DMS53 (cell line): ENCODE results near the gene APOD.
"Not testable (repeated sequence)": the region's sequence is repeated elsewhere in the genome, so short reads cannot be mapped to it uniquely, and the experiment has no call there.

ENCODE experiments used
- DNase-seq: peaks from one replicate; lab custom pipeline; 2025; lab: John Stamatoyannopoulos, UW

APOD gene

DNA sequence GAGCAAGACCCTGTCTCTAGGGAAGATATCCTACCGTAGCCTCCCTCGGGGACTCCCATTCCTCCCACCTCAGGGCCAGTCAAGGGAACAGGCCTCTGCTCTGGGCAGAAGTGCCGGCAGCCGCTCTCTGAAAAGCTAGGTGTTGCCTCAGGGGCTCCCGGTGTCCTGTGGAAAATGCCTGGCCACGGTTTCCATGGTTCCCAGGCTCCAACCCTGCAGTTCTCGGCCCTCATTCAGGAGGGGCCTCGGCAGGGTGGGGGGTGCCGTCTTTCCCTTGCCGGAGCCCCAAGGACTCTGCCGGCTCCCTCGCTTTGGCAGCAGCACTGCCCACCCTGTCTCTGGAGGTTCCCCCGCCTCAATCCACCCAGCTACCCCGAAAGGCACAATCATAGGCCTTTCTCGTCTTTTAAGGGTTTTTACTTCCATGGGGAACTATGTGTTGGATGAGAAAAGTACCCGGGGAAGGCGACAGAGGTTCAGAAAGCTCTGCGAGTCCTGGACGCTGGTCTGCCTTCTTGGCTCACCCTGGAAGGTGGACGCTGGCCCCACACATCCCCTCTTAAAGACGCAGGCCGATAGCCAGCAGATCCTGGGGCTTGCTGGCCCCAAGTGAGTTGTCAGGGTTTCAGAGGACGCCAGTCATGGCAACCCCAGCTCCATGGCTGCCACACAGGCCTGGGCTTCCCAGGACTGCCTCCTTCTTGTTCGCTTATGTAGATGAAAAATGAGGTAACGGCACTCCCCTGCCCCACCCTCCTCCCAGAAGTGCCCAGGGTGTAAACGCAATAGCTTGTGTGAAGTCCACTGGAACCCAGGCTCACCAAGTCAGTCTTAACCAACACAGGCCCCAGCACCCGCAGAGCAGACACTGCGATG is 34.3 kb upstream of the APOD start:
- not testable (repeated sequence) for DNase-seq

DNA sequence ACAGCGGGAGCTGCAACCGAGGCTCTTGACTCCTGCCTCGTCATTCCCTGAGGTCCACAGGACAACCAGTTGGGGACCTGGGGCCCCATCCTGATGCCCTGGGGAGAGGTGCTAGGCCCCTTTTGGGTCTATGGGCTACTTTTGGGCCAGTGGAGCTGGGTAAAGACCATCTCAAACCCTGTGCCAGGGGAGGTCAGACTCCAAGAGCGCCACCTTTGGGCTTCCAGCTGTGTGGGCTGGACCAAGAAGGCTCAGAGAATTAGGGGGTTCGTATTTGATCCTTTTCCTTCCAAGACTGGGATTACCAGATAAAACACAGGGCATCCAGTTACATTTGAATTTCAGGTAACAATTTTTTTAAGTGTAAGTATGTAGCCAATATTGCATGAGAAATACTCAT is 33.4 kb upstream of the APOD start:
- not testable (repeated sequence) for DNase-seq

- DNase-seq = no peak
Observed at GRCh38 chr3:195616681-195617080, 32.9 kb upstream of the APOD start.

GRCh38 chr3:195615952-195616537 is 32.3 kb upstream of the APOD start:
- not testable (repeated sequence) for DNase-seq

GRCh38 chr3:195614672-195615504 is 31.1 kb upstream of the APOD start:
- DNase-seq = peak; percentile 3

DNA sequence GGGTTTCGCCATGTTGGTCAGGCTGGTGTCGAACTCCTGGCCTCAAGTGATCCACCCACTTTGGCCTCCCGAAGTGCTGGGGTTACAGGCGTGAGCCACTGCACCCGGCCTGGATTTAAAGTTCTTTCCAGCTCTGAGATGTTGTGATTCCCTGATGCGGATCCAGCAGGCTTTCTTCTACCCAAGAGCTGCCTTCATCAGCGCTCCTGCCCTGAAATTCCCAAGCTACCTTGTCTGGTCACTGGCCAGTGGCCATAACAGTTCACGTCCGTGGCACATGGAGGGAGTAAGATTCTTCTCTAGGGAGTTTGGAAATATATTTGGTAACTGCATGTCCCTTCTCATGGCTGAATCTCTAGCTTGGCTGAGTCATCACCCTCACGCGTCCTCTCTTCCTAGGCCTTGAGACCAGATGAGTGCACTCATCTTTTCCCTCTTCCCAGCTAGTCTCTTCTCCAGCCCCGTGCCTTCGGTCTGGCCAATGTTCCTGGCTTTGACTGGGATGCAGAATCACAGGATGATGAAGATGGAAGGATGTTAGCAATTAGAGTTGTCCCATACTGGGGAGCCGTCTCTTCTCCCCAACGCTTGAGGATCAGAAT is 29.8 kb upstream of the APOD start:
- no peak for DNase-seq

DNA sequence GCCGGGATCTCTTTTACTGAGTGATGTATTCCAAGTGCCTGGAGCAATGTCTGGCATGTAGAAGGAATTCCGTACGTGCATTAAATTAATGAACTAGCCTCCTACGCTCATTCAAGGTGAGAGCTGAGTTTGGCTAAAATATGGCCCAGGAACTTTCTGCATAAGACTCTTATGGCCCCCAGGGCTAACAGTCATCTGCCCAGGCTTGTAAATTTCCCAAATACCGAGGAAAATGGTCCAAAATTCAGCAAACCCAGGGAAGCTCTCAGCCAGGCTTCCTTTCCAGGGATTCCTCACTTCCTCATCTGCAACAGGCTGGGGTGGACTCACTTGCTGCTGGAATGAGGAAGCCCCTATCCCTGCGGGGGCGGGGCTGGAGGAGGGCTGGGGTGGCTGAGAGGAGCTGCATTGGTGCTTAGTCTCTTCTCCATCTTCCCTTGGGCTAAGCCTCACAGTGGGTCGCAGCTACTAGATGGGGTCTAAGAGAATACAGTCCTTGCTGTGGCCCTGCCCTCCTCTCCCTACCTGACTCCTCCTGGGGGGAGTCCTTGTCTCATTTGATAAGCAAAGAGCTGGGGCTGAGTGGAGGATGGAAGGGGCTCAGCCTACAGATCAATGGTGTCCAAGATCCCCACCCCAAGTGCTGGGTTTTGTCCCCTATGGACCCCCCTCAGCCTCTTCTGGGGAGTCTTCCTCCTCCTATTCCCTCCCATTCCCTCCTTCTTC is 28.5 kb upstream of the APOD start:
- DNase-seq = peak; percentile 1

DNA sequence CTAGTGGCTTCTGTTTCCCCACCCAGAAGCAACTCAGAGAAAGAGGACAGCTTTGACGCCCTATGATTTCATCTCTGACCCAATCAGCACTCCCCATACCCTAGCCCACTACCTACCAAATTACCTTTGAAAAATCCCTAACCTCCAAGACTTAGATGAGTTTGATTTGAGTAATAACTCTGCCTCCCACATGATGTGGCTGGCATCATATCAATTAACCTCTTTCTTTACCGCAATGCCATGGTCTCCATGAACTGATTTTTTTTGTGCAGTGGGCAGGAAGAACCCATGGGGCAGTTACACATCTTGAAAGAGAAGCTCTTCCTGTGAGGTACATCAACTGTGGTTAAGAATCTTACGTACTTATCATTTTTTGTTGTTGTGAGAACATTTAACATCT is 25.5 kb upstream of the APOD start:
- no peak for DNase-seq

GRCh38 chr3:195601785-195602184 is 18.0 kb upstream of the APOD start:
- not testable (repeated sequence) for DNase-seq

- DNase-seq = no peak
Observed at GRCh38 chr3:195601382-195601781, 17.6 kb upstream of the APOD start.

DNA sequence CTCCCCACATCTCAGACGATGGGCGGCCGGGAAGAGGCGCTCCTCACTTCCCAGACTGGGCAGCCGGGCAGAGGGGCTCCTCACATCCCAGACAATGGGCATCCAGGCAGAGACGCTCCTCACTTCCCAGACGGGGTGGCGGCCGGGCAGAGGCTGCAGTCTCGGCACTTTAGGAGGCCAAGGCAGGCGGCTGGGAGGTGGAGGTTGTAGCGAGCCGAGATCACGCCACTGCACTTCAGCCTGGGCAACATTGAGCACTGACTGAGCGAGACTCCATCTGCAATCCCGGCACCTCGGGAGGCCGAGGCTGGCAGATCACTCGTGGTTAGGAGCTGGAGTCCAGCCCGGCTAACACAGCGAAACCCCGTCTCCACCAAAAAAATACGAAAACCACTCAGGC is 16.2 kb upstream of the APOD start:
- DNase-seq = not testable (repeated sequence)

GRCh38 chr3:195599516-195599915 is 15.8 kb upstream of the APOD start:
- DNase-seq = not testable (repeated sequence)

DNA sequence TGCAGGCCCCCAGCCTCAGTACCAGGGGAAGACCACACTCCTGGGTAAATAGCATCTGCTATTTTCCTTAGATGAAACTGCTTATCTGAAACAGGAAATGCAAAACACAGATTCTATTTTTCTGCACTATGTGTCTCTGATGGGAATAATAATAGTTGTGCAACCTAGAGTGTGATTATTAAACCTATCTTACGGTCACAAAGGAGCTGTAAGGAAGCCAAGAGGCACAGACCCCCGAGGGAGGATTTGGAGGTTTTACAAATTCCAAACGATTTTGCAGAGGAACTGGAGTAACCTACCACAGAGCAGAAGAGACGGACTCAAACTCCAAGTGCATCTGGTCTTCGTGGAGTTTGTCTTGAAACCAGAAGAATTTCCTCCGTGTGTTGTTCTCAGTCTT is 14.1 kb upstream of the APOD start:
- DNase-seq = no peak

DNA sequence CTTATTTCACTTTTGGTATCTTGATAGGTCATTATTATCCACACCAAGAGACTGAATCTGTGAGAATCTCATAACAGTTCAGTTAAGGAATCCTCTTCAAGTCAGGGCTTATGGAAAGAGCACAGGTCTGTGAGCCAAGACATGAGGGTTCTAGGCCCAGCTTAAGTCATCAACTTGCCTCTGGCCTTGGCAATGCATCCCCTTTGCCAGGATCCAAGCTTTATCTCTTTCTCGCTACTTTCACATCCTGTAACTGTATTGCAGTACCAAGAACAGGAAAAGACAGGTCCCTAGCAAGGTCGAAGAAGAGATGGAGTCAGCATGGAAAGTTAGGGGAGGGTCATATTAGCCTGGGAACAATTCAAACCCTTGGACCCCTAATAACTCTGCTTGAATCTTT is 13.5 kb upstream of the APOD start:
- no peak for DNase-seq

DNA sequence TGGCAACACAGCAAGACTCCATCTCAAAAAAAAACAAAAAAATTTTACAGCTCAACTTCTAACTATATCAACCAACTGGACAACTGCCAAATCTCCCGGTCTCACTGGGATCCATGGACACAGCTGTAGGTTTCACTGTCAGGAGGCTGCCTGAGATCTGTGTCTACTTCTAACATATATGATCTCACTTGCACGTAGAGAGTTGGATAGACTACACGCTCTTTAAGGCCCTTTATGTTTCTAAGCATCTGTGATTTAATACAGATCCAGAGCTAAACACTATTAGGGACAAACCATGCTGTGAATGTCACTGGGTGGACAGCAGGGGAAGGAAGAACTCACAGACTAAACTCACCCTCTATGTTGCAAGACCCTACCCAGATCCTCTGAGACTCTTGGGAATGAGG is 13.0 kb upstream of the APOD start:
- no peak for DNase-seq

- no peak for DNase-seq
Observed at GRCh38 chr3:195595785-195596531, 12.2 kb upstream of the APOD start.

DNA sequence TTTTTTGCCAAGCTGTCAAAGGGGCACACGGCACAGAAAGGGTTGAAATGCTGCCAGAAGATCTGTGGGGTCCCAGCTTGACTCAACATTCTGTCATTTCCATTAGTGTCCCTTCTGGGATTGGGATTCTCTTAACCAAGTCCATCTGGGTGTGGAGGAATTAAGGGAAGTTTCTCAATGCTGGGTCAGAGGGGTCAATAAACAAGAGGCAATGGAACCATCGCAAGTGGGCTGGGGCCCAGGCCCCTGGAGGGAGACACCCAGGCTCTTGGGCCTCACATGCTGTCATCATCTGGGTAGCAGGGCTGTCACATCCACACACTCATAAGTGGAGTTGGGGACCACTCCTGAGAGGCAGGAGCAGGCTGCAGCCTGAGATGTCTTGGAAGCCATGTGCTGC is 8.1 kb upstream of the APOD start:
- no peak for DNase-seq

GRCh38 chr3:195591220-195591619 is 7.5 kb upstream of the APOD start:
- DNase-seq = no peak

- DNase-seq = not testable (repeated sequence)
Observed at GRCh38 chr3:195590381-195590780, 6.6 kb upstream of the APOD start.

DNA sequence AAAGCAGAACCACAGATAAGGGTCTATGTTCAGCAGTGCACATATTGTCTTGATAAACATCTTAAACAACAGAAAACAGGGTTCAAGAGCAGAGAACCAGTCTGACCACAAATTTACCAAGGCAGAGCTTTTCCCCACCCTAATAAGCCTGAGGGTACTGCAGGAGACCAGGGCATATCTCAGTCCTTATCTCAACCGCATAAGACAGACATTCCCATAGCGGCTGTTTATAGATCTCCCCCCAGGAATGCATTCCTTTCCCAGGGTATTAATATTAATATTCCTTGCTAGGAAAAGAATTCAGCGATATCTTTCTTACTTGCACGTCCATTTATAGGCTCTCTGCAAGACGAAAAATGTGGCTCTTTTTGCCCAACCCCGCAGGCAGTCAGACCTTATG is 6.1 kb upstream of the APOD start:
- DNase-seq = not testable (repeated sequence)

GRCh38 chr3:195587824-195588223 is 4.1 kb upstream of the APOD start:
- no peak for DNase-seq
